Putamen (tissue), 1 donor: Measurements from ENCODE around the gene WFDC12.

Source experiments
- DNase-seq: peaks from one replicate; pipeline ENCODE4 v3.0.0-alpha.2; 2016; ENCODE audit warnings: low spot score

The WFDC12 gene

DNA sequence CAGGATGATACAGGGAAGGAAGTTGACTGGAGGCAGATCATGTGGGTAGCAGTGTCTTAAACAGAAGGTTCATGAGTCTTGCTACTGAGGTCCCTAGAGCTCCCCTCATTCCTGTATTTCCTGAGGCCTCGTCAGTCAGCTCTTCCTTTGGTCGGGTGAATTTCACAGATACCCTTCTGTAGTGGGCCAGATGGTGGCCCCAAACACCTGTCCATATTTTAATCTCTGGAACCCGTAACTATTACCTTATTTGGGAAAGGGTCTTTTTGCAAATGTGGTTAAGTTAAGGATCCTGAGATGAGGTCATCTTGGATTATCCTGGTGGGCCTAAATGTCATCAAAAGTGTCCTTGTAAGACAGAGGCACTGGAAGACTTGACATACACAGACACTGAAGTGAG lies 32.9 kb downstream of the WFDC12 start:
- DNase-seq: no peak

DNA sequence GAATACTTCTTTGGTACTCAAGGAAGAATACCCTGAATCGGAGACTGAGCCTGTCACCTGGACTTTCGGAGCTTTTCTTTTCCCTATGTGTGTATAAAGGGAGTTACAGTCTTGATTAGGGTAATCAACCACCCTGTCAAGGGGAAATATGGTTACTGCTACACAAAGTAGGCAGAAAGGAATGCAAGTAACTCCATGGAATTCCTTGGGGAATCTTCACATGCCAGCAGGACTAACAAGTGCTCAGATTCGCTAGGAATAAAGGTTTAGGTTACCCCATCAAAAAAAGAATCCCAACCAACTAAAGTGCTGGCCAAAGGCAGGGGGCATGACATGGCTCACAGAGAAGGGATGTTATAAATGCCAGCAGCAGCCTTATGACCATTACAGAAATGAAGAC lies 33.8 kb downstream of the WFDC12 start:
- no peak for DNase-seq

DNA sequence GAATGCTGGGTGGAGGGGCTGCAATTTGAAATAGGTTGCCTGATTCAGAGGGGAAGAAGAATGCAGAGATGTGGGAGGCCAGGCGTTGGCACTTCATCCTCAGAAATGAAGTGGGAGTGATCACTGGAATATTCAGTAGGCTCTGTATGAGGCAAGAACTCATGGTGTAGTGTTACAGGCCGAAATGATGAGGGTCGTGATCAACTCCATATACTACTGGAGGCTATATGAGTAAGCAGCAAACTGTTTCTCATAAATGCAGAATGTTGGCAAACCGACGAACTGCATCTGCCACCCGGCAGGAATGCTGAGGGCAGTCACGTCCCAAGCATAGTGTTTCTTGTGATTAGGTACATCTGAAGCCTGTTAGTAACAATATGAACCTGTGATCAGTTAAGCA lies 36.0 kb downstream of the WFDC12 start:
- DNase-seq: no peak

DNA sequence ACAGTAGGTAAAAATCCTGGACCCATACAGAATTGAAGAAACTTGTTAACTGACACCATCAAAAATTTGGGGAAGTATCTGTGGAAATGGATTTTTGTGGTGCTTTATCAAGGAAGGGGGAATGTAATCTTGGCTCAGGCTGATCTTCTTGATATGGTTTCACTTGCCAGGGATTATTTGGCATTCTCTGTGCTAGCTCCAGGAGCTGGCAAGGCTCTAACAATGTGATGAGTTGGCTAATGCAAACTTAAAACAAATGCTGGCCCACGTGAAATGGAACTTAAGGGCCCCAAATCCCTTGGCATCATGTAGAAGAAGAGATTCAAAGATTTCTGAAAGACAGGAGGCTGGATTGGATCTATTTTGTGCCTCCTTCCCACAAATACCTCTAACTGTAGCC lies 36.5 kb downstream of the WFDC12 start:
- no peak for DNase-seq

DNA sequence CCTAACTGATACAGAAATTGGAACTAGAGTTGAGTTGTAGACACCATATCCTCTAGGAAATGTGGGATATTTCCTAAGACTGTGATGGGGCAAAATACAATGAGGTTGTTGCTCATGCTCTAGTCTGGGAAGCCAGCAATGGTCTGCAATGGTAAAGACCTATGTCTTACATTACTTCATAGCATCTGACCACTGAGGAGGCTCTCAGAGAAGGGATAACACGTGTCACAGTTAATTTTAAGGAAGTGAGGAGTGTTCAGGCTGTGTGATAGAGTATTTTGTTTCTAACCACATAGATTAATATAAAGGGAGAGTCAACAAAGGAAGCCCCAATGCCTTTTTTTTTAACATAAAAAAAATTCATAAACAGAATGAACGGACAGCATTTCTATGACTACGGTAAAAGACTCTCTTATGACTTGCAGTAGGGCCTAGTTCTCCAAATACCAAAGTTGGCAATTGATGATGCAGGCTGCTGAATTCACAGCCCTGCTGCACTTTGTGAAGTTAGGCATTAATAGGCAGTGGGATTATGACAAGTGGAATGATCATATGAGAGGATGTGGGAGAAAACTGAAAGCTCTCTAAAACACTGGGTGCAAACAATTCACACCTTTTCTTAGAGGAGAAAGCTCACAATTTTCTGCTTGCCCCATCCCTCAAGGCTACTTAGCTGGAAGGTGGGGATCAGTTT lies 37.0 kb downstream of the WFDC12 start:
- no peak for DNase-seq

DNA sequence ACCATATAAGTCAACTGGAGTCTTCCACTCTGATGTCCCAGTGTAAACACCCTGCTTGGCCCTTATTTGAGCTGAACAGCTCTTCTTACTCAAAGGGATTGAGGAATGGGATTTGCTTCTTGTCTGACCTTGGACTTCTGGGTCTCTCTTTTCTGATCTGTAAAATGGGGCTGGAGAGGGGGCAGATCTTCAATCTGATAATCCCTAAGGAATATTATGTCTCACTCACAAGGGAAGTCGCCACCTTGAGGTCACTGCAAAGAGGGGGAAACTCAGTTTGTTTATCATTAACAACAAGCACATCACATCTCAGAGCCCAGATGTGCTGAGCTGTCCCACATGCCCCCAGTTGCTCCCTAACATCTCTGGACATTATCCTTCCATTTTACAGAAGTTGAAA lies 38.4 kb downstream of the WFDC12 start:
- no peak for DNase-seq

DNA sequence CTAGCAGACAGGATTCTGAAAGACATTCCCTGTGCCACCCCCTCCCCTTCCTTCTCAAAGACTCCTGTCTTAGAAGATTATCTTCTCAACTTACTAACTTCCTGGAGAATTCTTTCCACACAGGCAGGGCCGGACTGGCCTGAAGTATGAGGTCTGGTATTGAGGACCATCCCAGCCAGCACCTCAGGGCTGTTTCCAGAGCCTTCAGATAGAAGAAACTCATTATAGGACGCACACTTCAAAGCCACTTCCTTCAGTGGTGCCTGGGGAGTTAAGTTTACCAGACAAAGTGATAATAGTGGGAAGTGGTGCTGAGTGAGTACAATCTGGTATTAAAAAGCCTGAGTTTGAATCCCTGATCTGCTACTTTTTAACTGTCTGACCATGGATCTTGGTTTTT lies 39.0 kb downstream of the WFDC12 start:
- no peak for DNase-seq

DNA sequence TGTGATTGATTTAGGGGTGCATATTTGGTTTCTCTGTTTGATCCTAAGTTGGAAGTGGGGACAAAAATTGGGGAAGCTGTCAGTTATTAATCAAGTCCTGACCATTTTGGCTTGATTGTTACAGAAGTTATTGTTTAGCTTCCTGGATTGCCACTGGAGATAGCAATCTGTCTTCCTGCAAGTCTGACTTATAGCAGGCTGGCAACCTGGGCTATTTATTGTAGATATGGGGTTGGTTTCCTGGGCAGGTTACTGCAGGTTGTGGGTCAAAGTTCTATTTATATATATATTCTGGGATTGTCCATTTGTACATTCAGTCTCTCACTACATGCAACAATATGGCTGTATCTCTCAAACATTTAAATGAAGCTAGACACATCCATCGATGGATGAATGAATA lies 41.1 kb downstream of the WFDC12 start:
- DNase-seq: no peak

DNA sequence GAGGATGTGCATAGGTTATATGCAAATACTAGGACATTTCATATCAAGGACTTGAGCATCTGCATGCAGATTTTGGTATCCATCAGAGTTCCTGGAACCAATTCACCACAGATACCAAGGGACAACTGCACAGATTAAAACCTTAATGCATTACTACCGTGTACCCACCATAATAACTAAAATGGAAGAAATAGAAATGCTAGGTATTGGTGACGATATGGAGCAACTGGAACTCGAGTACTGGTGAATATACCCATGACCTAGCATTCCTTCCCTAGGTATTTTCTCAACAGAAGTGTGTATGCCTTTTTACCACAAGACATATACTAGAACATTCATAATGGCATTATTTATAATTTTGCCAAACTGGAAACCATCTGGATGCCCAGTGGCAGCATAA lies 41.8 kb downstream of the WFDC12 start:
- DNase-seq: no peak

DNA sequence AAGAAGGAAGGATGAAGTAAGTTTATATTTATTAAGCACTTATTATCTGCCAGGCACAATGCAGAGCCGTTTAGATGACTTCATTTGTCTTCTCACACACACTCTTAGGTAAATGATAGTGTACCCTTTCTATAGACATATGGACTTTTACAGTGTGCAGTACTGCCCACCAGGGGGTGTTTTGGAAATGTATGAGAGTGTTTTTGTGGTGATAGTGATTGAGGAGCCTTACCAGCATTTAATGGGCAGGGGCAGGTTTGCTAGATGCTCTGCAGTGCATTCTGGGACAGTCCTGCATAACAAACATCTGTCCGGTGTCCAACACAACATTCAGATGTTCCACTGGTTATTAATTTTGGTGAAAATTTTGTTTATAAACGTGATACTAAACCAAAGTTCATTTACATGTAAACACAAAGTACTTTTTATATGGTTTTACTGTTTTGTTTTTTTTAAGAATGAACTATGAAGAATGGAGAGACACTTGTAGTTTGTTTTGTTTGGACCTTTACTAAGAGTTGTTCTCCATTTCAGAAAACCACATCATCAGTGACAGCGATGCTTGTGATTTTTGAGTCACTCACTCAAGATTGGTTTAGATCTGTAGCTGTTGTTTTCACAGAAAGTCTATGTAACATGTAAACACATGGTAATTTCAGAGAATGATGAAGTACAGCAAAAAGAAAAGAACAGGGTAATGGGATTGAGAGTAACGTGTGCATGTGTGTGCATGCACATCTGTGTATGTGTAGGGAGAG lies 43.2 kb downstream of the WFDC12 start:
- no peak for DNase-seq

DNA sequence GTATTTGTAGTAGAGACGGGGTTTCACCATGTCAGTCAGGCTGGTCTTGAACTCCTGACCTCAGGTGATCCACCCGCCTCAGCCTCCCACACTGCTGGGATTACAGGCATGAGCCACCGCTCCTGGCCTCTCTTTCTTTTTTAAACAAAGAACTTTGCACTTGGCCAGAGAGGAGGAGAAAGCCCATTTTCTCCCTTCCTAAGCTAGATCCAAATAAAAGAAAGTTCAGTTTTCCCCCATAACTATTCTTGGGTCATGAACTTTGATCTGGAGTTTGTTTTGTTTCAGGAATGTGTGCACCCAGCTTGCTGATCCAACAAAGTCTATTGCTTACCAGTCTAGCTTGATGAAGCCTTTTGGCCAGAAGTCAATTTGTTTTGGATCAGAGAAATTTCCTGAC lies 46.7 kb downstream of the WFDC12 start:
- DNase-seq: no peak
